Stimulated activated CD4-positive, alpha-beta T cell treated with anti-CD3 and anti-CD28 coated beads, Interleukin-4, amount 100 ng/mL, for 48 hours (primary cell): ENCODE results near the gene BACH2.
A peak's percentile ranks its signal among the peaks of the same experiment; 100 is the strongest.
"Not testable (repeated sequence)": the region's sequence is repeated elsewhere in the genome, so short reads cannot be mapped to it uniquely, and the experiment has no call there.

Source experiments
- DNase-seq, 2 donors: peaks; one replicate each; pipeline ENCODE4 v3.0.0-alpha.2; 2020; ENCODE audit warnings: low read depth in 2 of 2

The BACH2 gene

DNA sequence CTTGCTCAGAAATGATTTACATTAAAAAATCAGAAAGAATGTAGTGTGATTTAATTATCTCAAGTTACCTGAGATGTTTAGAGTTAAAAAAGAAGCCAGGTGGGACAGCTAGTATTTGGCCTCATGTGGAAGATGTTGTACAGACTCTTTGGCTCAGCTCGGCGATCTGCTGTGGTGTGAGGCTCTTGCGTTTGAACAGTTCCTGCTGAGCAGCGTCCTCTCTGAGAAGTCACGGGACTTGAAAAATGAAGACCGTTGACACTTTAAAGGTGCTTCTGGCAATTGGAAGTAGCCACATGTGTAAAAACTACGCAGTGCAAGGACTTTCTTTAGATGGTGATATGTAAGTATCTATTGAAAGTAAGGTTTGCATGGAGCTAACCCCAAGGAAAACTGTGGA lies 169.0 kb downstream of the BACH2 start:
- no peak for DNase-seq

DNA sequence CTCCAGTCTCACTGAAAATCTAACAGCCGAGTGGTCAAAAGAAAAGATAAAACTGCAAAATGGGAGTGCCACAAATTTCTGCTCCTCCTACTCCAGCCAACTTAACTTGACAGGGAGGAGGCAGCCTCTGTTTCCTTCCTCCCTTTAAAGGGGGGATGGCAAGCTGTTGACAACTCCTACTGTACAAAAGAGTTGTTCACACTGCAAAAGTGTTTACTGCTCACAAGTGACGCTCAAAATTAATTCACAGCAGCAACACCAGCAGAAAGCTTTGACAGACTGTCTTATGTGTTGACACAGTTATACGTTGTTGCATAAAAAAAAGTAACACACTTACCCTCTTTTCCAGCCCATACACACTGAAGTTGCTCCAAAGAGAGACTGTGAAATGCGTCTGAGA lies 169.8 kb downstream of the BACH2 start:
- DNase-seq = no peak

DNA sequence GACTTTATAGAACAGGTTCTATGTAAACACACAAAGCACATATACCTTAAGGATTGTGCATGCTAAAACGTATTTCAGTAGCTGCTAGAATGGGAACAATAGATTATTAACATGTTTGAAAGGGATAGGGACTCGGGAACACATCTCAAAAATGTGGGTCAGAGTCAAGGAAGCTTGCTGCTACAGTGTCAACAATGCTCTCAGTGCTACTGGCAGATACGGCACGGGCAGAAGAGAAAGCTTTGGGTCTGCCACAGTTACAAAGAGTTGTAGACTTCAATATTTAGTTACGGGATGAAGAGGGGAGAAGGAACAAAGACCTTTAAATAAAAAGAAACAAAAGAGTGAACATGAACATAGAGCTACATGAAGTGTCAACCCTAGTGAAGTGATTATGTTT lies 170.5 kb downstream of the BACH2 start:
- DNase-seq = no peak

DNA sequence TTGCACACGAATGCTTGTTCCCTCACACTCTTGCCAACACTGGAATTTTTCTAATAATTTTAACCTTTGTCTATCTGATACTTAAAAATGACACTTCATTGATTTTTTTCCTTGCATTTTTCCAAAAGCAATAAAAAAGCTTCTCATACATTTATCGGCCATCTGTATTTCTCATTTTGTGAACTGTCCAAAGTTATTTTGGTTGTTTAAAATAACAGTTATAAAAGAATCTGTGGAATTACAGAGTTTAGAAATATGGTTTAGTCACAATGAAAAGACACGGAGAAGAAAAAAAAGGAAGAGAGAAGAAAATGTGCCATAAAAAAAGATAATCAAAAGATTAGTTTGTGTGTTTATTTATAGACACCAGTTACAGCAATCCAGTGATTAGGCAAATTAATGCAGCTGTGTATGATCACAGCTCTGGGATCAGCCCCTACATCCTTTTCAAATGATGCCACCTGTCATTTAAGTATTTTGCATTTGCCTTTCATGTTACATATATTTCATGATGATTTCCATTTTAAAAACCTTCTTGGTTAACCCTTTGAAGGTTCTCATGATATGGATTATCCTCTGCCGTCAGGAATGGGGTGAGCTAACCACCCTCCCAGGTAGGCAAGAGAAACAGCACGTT lies 171.7 kb downstream of the BACH2 start:
- no peak for DNase-seq

DNA sequence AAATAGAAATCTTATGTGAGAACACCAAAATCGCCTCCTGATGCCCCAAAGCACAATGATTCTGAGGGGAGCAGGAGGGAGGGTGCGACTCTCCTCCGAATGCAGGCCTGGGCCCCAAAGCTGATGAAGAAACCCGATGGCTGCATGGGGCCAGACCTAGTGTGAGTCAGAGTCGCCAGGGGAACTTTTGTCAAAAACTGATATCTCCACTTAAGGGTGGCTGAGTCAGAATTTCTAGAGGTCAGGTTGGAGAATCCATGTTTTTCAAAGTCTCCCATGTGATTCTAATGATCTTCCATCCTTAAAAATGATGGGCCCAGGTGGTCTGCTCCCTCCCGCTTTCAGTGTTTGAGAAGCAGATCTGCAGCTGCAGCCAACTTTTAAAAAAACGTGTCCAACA lies 172.8 kb downstream of the BACH2 start:
- DNase-seq = peak in 1 of 2 donors; percentile 23

DNA sequence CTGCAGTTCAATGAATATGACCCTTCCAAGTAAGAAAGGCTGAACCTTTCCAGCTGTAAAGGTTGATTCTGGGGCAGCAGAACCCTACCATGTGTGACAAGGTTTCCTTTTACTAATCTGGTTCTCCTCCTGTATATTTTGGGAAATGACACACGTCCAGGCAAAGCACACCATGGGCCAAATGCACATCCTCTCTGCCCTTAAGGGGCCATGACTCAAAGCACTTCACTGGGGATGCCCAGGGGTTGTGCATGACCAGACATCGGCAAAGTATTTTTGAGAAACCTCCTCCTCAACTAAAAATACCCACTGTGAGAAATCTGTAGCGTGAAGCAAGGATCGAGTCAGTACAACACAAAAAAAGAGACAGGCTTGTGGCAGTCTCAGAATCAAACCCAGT lies 174.7 kb downstream of the BACH2 start:
- DNase-seq = peak in 1 of 2 donors; percentile 25

DNA sequence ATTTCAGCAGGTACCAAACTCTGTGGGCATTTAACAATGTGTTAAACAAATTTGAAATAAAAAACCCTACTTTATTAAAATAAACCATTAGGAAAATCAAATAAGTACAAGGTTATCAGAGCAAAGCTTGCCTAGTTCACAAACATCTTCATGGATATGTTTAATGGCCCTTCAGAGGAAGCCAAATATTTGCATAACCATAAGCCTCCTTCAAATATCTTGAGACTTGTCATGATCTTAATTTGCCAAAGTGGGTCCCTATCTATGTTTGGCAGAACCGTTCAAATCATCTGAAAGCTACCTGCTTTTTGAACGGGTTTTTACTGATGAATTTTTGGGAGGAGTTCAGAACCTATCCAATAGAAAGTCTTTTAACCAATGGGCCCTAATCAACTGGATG lies 176.3 kb downstream of the BACH2 start:
- no peak for DNase-seq

DNA sequence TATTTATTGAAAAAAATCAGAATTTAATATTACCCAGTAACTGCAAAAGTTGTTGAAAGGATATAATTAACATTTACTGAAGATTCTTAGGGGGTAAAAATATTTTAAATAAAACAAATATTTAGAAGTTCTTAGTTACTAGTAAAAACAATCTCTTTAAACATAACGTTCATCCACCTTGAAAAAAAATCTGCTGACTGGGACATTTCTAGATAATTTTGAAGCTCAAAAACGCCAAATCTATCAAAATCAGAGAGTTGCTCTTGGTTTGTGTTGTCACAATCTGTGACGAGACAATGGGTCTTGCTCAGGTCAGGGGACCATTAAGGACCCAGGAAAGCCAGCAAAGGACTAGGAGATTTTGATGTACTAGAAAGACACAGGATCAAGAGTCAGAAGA lies 177.0 kb downstream of the BACH2 start:
- no peak for DNase-seq

DNA sequence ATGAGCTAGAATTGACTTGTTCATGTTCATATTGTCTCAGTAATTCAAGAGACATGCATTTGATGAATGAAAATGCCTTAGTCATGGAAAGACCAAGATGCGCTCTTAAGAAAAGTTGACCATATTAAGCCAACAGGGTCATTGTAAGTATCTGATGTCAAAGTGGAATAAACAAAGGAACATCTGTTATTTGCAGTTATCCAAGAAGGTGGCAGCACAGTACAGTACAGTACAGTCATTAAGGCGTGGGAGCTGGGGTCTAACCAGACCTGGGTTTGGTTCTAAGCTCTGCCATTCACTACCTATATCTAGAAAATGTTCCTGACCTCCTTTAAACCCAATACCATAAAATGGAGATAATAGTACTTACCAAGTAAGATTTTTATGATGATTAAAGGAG lies 178.1 kb downstream of the BACH2 start:
- DNase-seq = no peak

DNA sequence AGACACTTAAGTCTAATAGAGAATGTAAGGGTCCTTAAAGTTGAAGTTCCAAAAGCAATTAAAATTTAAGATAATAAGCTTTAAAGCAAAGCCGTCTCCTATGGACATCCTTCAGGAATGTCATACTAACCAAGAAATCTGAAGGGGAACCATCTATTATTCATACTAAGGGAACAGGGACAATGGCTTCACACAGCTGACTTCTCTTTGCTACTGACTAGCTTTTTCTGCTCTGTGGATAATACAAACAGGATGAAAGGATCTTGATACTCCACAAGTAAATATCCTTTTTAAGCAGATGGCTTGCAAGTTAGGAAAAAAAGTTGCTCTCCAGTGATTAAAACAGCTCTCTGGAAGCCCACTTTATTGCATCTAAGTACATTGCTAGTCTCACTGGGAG lies 178.6 kb downstream of the BACH2 start:
- DNase-seq = no peak

DNA sequence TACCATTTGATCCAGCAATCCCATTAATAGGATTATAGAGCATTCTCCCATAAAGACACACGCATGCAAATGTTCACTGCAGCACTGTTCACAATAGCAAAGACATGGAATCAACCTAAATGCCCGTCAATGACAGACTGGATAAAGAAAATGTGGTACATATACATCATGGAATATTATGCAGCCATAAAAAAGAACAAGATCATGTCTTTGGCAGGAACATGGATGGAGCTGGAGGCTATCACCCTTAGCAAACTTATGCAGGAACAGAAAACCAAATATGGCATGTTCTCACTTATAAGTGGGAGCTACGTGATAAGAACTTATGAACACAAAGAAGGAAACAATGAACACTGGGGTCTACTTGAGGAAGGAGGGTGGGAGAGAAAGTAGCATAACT lies 180.5 kb downstream of the BACH2 start:
- not testable (repeated sequence) for DNase-seq

DNA sequence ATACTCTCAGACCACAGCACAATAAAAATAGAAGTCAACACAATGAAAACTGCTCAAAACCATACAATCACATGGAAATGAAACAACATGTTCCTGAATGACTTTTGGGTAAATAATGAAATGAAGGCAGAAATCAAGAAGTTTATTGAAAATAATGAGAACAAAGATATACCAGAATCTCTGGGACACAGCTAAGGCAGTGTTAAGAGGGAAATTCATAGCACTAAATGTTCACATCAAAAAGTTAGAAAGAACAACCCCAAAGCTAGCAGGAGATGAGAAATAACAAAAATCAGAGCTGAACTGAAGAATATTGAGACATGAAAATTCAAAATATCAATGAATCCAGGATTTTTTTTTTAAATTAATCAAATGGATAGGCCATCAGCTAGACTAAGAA lies 183.3 kb downstream of the BACH2 start:
- no peak for DNase-seq

DNA sequence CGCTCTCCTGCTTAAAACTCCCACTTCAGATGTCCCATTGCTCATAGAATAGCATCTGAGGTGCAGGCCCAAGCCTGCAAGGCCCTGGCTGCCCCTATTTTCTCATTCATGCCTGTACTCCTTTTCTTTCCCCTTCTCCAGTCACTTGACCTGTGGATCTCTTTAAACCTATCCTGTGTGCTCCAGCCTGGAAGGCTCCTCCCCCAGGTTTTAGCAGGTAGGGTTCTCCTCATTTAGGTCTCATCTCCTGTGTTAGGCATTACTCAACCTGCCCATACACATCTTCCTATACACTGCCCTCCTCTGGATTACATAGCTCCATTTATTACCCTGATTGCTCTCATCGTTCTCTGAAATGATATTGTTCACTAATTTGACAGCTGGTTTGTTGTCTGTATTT lies 185.3 kb downstream of the BACH2 start:
- DNase-seq = no peak

DNA sequence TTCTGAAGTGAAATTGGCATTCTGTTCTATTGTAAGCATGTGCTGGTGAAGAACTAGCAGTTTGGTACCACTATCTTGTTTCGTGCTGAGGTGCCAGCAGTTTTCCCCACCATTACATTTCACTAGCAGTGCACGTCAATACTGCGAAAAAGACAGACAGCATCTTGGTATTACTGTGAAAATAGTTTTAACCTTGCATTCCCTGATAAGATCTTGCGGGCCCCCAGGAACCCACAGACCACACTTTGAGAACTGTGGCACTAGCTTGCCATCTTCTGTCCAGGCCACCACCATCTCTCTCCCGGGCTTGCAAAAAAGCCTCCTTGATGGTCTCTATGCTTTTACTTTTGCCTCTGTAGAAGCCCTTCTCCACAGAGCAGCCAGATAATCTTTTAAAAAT lies 185.7 kb downstream of the BACH2 start:
- peak; percentile 46 to 56 for DNase-seq

DNA sequence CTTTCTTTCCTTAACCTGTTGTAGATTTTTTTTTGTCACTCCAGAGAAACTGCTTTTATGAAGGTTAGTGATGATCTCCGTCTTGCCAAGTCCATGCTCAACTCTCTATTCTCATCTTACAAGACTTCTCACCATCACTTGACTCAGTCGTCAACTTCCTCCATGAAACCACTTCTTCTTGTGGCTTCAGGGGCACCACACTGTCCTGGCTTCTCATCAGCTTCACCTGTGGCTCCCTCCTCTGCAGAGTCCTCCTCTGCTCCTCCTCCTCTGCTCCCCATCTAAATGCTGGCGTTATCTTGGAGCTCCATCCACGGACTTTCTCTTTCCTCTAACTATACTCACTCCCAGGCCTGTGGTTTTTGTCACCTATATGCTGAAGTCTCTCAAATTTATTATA lies 187.5 kb downstream of the BACH2 start:
- DNase-seq = no peak

DNA sequence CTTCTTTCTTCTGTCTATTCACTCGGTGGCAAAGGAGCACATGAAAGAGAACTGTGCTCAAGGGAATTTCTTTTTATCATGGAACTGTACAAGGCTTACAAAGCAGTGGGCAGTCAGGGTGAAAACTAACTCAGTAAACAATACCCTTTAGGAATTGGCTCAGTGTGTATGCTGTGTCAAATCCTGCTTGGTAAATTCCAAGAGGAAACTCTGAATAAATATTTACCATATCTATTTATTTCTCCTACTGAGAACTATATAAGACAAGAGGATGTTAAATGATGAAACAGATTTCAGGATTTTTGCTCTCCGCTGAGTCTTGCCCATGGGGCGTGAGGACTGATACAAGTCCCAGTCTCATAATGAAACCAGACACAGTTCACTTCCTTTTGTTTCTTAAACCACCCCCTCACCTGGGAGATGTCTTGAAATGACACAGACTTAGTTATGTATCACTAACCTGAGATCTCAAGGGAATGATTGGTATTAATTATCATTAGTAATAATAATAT lies 188.8 kb downstream of the BACH2 start:
- no peak for DNase-seq

DNA sequence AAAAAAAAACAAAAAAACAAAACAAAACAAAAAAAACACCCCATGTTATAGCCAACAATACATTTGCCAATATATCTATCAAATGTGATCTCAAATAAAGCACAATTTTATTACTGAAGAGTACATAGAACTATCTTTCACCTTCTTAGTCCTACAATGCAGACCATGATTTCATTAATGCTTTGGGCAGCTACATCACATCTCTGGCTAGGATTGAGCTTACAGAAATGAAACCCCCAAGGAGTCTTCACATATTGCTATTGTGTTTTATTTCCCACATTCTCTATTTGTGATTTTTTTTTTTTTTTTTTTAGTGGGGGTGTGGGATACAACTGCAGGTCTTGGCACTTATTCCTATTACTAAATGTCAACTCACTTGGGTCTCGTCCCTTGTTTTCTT lies 189.3 kb downstream of the BACH2 start:
- DNase-seq = no peak

DNA sequence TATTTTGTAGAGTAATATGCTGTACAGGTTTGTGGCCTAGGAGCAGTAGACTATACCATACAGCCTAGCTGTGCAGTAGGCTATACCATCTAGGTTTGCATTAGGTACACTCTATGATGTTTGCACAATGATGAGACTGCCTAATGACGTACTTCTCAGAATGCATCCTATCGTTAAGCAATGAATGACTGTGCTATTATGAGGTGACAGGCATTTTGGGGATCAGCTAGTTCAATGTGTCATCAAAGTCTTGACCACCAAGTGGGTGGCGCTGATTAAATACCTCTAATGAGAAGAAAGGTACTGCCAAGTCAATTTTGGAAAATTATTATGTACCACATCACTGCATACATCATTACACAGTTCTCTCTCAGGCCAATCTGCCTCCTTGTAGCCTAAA lies 190.2 kb downstream of the BACH2 start:
- DNase-seq = no peak

DNA sequence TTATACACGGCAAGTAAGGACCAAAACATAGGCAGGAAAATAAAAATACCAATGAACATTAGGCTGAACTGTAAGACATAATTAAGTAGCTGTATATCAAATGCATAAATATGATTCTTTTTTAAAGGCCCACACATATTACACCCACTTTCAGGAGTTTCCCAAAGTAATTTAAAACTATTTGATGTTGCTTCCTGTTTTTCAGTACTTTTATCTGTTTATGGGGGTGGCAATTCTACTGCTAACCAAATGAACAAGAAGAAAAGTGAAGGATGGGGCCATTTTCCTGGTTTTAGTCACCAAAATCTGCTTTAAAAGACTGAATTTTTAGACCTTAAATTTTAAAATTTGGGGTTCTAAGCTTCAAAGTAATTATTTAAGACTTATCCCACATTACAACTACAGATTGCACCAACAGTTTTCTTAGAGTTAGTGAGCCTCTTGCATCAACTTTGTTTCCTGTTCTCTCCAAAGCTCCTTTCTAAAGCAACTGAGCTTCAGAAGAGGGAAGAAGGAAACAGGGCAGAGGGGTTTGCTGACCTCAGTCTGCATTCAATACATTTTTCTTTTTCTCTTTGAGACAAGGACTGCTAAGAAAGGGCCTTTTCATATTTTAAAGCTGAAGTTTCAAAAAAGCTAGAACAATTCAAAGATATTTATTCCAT lies 191.0 kb downstream of the BACH2 start:
- DNase-seq = no peak

DNA sequence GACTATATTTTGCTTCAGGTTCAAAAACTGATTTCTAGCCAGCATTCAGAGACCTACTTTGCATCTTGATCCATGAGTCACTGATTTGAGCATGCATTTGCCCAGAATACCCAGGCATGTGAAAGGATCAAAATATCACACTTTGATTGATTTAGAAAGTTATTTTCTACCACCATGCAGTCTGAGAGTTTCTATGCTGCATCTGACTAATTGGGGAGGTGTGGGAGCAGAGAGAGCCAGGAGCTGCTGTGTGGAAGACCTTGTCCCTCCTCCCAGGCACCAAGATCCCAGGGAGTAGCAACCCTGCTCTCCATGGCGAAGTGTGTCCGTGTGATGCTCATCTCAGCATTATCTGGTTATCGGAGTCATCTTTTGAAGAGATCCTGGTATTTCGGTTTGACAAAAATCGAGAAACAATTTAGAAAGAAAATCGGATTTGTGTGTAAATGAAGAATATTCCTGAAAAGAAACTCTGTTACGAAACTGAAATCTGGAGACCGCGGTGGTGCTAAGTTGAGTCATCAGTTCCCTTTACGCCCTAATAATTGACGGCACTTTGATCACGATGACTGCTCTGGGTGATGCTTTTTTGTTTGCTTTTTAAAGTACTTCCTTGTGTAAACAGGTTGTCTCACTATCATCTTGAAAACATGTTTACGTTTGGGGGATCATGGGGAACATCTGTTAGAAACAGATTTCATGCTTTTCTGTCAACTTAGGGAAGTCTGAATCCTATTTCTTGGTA lies 193.4 kb downstream of the BACH2 start:
- DNase-seq = peak in 1 of 2 donors; percentile 48

DNA sequence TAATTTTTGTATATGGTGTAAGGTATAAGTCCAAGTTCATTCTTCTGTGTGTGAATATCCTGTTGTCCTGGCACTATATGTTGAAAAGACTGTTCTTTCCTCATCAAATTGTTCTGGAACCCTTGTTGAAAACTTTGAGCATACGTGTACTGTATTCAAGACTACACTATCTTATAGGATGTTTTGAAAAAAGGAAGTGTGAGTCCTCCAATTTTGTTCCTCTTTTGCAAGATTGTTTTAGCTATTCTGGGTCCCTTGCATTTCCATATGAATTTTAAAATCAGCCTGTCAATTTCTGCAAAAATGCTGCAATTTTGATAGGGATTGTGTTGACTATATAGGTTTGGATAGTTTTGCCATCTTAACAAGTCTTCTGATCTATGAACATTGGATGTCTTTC lies 195.2 kb downstream of the BACH2 start:
- DNase-seq = no peak

DNA sequence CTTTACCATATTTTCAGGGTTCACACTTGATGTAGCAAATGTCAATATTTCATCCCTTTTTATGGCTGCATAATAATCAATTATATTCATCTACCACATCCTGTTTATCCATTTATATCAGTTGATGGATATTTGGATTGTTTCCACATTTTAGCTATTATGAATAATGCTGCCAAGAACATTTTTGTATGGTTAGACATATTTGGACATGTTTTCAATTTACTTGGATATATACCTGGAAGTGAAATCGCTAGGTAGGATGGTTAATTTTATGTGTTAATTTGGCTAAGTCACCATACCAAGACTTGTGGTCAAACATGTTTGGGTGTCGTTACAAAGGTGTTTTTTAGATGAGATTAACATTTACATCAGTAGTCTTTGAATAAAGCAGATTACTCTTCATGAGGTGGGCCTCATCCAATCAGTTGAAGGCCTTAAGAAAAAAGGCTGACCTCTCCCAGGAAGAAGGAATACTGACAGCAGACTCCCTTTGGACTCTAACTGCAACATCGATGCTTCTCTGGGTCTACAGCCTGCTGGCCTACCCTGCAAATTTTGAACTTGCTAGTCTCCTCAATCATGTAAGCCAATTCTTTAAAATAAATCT lies 196.5 kb downstream of the BACH2 start:
- no peak for DNase-seq

DNA sequence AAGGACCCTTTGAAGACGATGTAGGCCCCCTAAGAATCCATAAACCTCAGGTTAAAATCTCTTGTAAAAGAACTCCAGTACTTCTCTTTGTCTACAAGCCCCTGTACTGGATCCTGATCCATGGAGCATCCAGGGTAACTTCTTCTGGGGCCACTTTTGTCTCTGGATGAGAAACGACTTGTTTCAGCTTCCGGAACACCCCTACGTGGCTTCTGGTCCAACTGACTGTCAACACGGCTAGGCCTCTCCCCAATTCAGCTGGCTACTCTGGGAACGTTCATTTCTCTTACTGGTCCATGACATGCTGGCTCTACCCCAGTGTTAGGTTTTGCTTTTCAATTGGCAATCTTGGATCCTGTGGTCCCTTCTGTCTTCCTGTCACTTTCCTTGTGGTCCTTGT lies 198.0 kb downstream of the BACH2 start:
- no peak for DNase-seq
